NK-92 (cell line): ENCODE data around the gene UCP1.

Experiments used
- DNase-seq: peaks from one replicate; lab custom pipeline; 2025; ENCODE audit not compliant: unreplicated experiment; lab: John Stamatoyannopoulos, UW

The UCP1 gene, protein sequence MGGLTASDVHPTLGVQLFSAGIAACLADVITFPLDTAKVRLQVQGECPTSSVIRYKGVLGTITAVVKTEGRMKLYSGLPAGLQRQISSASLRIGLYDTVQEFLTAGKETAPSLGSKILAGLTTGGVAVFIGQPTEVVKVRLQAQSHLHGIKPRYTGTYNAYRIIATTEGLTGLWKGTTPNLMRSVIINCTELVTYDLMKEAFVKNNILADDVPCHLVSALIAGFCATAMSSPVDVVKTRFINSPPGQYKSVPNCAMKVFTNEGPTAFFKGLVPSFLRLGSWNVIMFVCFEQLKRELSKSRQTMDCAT

DNA sequence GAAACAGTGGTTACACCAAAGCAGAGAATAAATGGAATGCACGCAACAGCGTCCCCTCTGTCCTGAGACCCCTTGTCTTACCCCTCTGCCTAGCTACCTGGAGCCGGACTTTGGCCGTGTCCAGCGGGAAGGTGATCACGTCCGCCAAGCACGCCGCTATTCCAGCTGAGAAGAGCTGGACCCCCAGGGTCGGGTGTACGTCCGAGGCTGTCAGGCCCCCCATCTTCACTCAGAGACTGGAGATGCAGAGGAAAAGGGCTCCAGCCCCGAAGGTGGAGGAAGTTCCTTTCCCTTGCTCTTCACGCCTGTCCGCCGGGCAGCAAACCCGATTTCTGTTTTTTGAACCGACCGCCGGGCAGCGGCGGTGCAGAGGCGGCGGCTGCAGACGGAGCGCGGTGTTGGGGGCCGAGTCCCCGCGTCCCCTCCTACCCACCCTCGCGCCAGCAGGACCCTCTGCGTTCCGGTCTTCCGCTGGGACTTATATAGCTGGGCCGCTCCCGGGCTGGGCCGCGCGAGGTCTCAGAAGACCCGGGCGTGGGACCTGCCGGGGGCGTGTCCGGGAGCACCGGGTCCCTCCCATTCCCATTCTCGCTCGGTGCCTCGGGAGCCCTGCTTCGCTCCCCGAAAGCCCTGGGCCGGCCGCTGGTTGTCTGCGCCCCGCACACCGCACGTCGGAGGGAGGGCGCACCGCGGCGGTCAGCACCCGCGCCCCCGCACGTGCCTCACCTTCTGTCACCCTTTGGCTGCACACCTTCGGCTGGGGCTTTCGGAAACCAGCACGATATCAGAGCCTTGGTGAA lies at the start of gene UCP1:
Gene UCP1 (minus strand): TSS at position 455 of the 800 bp plus-strand sequence. CDS start 232 bp downstream, at position 223.
- DNase-seq = no peak

DNA sequence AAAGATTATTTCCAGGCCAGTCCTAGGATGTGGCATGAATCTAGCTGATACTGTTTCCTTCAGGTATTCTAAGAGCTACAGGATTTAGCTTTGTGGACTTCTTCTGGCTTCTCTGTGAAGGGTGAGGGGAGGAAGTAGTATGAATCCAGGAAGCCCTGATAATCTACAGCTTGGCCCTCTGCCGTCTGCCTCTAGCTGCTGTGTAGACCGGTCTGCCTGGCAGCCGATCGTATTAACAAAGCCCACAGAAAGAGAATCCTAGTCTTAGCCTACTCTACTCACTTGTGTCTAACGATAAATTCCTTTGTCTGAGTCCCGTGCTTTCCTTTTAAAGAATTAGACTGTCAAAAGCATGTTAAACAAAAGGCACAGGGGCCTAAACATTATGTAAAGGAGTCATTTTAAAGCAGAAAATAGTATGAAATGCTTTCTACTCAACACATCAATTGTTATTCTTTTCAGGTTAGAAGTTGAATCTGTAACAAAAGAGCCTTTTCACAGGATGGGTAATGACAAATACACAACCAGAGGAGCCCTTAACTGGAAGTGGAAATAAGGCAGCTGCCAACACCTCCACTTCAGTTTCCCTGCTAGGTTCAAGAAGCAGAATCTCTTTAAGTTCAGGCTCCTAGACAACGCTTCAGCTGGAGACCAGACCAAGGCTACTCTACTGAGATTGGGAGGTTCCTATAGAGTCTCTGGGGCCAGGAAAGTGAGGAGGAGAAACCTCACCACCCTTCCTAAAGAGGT lies 48.9 kb upstream of the UCP1 start:
- DNase-seq = no peak

DNA sequence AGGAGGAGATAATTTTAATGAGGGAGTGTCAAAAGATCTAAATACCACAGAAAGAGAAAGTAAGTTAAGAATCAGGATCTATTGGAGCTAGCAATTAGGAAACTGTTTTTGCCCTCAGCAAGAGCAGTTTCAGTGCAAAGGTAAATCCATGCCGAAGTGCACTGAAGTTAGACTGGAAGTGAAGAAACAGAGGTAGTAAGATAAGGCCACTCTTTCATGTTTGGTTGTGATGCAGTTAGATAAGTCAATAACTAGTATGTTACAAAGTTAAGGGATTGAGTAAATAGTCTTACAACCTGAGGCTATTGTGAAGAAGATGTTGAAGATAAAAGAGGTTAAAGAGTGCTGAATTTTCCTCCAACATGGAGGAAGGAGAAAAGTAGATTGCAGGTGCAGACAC lies 46.7 kb upstream of the UCP1 start:
- no peak for DNase-seq

DNA sequence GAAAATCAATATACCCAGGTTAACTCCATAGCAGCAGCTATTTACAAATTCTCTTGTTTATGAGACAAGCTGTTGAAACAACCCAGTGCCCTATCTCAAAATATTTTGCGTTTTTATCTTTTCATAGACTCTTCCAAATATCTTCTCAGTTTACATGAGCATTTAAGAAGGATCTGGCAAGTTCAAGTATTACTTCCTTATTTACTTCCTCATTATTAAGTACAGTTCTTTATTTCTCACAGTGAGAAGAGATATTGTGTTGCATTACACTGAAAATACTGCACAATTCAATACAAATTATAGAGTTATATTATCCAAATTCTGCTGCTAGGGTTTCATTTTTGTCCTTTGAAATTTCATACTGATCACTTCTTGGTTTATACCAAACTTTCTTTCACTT lies 43.6 kb upstream of the UCP1 start:
- DNase-seq = no peak

DNA sequence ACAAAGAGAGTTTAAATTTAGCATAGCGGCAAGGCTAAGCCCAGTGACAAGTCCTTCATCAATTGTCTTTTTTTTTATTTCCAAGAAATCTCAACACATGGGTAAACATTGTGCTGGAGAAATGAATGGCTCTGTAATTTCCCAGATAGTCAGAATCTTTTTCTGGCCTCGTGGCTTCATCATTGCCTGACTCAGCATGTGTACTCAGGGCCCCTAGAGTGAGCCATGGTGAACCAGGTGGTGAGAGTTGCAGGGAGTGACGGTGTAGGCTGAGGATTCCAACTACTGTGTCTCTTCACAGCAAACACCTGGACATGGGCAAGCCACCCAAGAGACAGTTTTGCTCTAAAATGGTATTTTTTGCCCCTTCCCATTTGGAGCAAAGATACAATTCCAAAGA lies 43.1 kb upstream of the UCP1 start:
- DNase-seq = no peak

DNA sequence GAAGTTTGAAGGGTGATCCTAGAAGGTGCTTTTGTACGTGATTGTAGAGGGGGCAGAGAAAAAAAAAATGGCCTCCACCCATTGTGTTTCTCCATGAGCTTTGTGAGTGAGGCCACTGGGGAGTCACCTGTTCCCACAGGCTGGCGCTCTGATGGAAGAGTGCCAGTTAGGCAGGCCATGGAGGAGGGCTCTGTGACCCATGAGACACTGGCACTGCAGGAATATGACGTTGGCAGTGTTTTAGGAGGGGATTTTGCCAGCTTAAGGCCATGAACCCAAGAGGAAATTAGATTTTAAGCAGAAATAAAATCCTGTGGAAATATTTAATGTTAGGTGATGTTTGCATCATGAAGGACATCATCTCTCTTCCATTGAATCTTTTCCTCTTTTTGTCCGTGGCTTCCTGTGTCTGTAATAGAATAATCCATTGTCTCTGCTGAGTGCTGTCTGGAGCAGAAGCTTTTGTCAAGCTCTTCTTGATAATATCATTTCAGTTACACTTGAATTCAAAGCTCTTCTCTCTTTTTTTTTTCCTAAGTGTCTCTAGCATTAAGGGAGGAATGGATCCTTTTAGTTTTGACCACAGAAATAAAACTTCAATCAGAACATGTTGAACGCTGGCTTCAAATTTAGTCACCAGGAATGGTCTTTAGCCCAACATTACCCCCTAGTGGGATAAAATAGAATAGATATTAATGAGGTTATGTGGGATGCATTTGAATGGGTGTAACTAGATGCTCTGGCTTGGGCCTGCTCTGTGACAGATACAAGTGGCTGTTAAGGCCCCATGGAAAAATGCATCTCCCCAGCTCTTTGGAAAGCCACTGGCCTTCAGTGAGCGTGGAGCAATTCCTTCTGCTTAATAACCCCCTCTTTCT lies 41.0 kb upstream of the UCP1 start:
- no peak for DNase-seq

DNA sequence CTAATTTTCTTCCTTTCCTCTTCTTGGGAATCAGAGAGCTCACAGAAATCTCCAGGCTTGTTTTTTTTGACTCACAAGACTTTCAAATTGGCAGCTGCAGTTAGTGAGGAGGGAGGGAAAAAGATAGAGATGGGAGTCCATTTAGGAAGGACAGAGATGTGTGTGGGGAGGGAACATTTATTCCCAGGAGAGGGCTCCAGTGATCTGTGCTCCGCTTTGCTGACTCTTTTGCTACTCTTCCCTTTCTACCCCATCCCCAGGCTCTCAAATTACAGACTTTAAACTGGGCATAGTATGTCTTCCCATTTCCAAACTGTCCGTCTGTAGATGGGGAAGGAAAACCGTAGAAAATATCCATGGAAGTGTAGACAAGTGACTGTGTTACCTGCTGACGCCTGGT lies 39.1 kb upstream of the UCP1 start:
- DNase-seq = no peak

DNA sequence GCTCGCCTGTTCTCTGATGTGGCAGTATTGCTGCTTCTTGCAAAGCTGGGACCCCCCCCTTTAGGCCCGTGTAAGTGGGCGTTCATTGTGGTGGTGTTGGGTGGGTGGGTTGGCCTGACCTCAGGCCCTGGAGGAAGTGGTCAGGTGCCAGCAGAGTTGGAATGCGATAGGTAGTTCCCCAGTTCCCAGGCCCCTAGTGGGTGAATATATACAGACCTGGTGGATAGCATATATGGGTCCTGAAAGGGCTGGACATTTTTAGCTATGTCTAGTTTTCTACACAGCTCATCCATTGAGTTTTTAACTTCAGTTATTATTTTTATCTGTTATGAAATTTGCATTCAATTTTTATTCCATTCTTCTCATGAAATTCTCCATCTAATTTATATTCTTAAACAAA lies 35.8 kb upstream of the UCP1 start:
- no peak for DNase-seq

DNA sequence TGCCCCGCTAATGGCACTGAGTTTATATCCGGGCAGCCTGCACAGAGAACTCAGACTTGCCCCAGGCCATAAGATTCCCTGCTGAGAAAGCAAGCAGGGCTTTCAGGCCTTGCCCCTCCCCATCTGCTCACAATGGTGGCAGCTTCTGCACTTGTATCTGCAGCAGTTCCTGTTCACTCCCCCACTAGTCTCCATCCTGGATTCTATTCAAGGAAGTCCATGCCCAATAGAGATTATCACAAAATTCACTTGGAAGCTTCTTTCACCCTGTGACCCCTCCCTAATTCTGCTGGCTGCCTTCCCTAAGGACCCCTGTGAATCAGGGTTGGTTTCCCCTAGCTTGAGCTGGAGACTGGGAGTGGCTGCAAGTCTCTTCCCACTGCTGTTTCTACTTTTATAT lies 34.5 kb upstream of the UCP1 start:
- no peak for DNase-seq

DNA sequence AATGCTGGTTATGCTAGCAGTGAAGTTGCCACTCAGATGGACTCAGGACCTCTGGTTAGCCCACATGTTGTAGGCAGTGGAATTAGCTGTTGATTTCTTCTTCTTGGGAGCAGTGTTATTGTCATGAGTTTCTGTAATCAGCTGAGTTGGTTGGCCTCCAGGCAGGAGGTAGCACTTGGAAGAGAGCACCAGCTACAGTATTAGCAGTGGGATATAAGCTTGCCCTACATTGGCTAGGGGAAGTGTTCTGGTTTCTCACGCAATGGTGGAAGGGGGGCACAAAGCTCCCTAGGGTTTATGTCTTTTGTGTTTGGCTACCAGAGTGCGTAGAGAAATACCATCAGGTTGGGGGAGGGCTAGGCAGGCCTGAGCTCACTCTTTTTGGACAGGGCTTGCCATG lies 34.0 kb upstream of the UCP1 start:
- DNase-seq = no peak

DNA sequence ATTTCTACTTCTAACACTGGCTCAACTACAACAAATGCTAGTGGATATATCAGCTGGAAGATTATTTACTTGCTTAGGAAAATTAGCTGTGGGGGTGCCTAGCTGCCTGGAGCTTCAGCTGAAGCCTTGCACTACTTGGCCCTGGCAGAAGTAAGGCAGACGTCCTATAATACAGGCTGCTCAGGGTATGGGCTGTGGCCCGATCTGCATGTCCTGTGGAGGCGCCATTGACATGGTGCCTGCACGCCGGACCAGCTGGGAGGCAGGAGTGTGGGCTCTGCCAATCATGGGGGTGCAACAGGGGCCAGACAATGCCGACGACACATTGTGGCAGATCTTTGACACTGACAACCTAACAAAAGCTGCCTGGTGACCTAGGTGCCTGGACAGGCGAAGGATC lies 31.6 kb upstream of the UCP1 start:
- DNase-seq = no peak

DNA sequence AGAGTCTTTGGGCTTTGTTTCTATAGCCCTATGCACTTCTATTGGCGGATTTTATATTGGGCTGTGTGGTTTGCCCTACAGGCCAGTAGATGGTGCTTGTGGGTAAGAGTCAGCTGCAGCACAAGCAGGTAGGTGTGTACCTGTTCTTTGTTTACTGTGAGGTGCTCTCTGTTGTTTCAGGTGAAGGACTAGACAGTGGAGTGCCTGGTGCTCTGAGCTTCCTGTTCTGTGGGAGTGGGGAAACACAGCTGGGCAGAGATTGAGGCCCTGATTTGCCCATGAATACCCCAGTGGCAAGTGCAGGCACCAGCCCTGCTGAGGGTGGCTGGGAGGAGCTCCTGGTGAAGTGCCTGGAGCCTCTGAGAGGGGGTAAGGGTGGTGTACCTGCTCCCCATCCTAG lies 26.3 kb upstream of the UCP1 start:
- DNase-seq = no peak

DNA sequence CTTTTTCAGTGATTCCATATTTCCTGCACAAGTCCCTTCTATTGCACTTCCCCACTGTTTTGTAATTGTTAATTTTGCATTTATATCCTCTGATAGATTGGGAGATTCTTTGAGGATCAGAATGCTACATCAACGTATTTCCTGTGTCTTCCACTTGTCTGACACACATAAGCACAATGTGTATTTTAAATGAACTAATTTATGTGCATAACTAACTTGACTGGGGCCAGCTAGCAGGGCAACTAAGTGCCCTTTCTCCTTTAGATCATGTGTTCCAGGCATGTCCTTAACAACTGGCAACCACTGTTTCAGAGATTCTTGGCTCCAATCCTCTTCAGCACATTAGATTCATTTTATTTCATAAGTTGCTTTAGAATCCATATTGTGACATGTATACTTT lies 15.7 kb upstream of the UCP1 start:
- no peak for DNase-seq

DNA sequence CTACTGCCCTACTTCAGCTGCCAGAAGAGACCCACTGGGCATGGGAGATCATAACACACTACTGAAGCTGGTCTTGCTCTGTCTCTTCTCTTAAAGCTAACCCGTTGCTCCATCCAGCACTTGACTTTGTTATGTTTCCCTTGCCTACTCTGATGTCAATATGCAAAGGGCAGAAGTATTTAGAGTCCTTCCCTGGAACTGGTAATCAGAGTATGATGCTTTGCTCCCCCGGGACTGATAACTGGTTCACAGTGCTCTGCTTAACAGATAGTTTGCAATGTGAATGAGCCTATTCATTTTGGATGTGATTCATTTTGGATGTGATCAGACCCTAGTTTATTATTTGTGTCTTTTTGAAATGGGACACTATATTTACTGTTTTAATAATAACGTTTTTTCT lies 12.3 kb upstream of the UCP1 start:
- DNase-seq = no peak

DNA sequence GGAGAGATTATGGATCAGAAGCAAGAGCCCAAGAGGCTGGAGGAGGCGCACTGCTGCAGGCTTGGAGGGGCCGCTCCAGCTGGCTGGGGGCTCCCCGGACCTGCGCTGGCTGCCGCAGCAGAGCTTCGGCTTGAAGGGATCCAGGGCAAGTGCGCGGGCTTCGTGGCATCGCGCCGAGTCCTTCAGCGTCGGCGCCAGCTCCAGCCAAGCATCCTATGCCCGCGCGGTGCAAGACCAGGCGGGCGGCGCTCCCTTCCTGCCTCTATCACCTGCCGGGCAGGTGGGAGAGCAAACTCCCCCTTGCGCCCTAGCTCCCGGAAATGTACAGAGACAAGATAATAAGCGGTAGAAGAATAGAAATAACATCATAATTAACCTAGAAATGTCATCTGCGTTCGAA lies 10.5 kb upstream of the UCP1 start:
- DNase-seq = no peak

DNA sequence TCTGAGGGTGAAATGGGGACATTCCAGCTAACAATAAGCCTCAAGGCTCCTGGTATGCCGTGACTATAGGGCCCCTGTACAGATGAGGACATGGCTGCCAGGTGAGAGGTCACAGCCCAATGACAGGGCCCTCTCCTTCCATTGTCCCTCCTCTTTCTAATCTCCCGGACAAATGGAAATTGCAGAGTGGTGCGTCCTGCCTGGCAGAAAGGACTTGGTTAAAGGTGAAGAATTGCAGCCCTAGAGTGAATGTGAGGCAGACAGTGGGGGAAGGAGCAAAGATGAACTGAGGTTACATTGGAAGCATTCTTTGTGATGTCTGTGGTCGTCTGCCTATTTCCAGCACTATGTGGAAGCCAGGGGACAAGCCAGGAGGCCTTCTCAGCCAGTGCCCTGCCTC lies 6.7 kb upstream of the UCP1 start:
- DNase-seq = no peak

DNA sequence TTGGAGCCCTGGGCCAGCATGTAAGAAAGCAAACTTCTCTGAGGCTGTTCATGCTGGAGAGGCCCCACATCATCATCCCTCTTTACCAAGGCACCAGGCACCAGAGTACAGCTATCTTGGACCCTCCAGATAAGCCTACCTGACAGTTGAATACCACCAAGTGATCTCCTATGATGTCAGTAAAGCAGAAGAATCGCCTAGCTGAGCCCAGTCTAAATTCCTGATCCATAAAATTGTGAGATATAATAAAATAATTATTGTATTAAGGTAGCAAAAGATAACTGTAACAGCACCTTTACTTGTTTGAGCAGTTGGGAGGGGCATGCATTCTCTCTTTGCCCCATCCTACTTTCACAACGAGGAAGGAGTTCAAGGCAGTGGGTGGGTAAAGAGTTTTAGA lies 2.9 kb upstream of the UCP1 start:
- DNase-seq = no peak

DNA sequence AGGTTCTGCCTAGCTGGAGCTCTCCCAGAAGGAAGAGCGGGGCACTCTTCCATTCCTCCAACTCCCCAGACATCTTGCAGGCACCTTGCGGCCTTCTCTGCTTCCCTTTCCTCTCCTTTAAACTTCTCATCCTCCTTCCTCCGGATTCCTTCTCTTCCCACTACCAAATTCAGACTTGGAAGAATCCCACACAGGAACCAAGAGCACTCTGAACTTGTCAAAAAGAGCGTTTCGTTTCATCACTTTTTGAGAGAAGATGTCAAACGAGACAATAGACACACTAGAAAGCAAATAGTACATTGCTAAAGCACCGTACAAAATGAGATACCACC lies 512 bp upstream of the UCP1 start:
- no peak for DNase-seq

DNA sequence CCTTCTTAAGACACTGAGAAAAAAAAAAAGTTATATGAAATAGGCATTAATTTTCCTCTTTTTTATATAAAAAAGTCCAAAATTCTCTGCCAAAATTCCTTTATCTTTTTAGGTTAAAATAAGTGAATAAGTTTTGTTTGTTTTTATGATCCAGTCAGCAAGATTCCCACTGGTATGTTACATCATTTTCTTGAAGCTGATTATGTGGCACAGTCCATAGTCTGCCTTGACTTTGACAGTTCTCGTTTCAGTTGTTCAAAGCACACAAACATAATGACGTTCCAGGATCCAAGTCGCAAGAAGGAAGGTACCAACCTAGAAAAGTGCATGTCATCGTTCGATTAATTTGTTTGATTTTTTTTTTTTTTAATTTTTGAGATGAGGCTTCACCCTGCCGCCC lies 9.1 kb downstream of the UCP1 start:
- no peak for DNase-seq

DNA sequence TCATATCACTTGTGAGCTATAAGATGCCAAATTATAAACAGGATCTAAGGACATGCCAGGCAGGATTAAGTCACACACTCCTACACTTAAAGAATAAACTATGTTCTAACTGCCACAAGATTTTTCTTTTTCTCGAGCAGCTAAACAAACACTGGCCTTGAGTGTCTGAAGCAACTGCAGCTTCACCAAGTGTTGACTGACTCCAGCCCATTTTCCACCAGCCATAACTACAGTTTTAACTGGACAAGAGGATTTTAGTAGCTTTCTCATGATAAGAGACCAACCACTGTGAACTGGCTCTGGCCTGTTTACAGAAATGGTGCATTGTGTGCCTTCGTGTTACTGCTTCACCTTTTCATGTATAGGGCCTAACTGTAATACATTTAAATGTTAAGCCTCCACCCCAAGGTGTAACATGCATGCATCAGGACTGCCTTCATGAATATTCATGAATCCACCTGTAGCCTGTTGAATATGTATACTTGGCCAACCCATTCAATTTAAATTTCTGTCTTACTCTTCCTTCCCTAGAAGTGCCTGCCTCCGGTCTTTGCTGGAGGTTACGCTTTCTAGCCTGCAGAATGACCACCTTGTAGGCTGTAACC lies 10.8 kb downstream of the UCP1 start:
- no peak for DNase-seq
